Renal cortical epithelial cell (primary cell): ENCODE data around the gene ZDHHC14. TPM values are rescaled to one million over a fixed set of nuclear protein-coding genes. Genes with fewer than 3 reads are reported as not detected.
"Not testable (repeated sequence)": the region's sequence is repeated elsewhere in the genome, so short reads cannot be mapped to it uniquely, and the experiment has no call there.

ENCODE experiments used
- DNase-seq: peaks from one replicate; pipeline ENCODE4 v3.0.0-alpha.2; 2011; ENCODE audit warnings: low read depth
- total RNA-seq: library from RNA; depleted of rRNA; stranded (reverse); fragments of >200 nt; gene quantifications from 2 replicates; pipeline ENCODE4 v1.2.3, GENCODE V29; 2014

The ZDHHC14 gene
- total RNA-seq, 1 donor from 2014 or later = 5.3 TPM

DNA sequence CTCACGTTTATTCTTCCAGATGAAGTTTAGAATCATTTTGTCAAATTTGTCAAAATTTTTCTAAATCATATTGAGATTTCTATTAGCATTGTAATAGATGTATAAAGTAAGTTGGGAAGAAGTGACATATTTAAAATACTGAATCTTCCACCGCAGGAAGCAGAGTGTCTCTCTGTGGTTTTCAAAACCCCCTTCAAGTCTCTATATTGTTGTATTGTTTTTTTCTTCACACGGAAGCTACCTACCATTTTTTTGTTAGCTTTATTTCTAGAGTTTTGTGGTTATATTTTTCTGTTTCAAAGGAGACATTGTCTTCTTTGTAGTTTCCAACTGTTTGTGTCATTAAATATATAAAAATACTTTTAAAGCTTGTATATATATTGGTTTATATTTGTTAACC is 188.6 kb downstream of the ZDHHC14 start:
- no peak for DNase-seq

DNA sequence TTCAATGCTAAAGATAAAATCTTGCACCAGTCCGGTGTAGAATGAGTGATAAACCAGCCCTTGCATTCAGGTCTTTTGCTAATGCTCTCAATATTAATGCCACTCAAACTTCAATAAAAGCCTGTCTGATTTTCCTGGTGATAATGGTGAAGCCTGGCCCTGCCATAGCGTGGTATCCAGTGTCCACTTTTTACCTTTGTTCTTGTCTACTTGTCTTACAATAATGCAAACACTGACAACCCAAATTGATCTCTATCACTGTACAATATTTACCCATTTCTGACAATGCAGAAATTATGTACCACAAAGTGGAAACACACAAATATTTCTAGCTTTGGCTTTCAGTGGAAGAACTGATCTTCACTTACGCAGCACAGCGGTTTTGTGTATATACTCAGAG is 189.1 kb downstream of the ZDHHC14 start:
- no peak for DNase-seq

DNA sequence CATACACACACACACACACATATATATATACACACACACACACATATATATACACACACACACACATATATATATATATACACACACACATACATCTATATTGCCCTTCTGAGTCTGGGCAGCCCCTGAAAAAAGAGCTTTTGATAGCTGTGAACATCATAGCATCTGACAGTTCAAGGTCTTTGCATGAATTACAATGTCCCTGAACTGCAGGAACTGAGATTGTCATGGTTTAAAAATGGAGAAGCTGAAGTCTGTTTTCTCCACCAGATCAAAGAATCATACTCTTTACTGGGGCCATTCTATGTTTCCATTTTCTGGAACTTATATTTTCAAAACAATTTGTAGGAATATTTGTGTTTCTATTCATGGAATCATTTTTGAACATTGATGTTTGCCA is 189.8 kb downstream of the ZDHHC14 start:
- DNase-seq = no peak

- no peak for DNase-seq
Measured at GRCh38 chr6:157571269-157571668, 190.3 kb downstream of the ZDHHC14 start.

DNA sequence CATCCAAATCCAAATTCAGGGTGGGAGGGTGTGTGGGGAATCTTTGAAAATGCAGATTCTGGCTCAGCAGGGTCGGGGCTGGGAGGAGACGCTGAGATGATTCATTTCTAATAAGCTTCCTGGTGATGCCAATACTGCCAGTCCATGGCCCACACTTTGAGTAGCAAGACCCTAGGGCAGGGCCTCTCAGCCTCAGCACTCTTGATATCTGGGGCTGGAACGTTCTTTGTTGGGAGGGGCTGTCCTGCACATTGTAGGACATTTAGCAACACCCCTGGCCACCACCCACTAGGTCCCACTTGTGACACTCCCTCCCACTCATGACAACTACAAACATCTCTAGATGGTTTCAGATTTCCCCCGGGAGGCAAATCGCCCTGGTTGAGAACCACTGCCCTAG is 191.0 kb downstream of the ZDHHC14 start:
- no peak for DNase-seq

DNA sequence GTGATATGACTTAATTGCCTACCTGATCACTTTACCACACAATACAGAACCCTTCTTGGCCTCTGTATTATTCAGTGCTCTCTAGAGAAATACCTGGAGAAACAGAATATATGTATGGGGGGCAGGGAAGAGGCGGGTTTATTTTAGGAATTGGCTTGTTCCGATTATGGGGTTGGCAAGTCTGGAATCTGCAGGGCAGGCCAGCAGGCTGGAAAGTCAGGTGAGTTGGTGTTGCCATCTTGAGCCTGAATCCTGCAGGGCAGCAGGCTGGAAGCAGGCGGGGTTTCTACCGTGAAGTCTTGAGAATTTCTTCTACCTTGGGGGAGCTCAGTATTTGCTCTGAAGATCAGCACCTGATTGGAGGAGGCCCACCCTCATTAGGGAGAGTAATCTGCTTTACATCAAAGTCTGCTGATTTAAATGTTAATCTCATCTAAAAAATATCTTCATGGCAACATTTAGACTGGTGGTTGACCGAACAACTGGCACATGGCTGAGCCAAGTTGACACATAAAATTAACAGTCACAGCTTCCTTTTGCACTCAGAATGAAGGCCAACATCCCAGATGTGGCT is 193.9 kb downstream of the ZDHHC14 start:
- no peak for DNase-seq

GRCh38 chr6:157575436-157576145 is 194.6 kb downstream of the ZDHHC14 start:
- no peak for DNase-seq

- DNase-seq = not testable (repeated sequence)
Measured at GRCh38 chr6:157576991-157577390, 196.0 kb downstream of the ZDHHC14 start.

GRCh38 chr6:157578527-157578926 is 197.5 kb downstream of the ZDHHC14 start:
- DNase-seq = not testable (repeated sequence)

DNA sequence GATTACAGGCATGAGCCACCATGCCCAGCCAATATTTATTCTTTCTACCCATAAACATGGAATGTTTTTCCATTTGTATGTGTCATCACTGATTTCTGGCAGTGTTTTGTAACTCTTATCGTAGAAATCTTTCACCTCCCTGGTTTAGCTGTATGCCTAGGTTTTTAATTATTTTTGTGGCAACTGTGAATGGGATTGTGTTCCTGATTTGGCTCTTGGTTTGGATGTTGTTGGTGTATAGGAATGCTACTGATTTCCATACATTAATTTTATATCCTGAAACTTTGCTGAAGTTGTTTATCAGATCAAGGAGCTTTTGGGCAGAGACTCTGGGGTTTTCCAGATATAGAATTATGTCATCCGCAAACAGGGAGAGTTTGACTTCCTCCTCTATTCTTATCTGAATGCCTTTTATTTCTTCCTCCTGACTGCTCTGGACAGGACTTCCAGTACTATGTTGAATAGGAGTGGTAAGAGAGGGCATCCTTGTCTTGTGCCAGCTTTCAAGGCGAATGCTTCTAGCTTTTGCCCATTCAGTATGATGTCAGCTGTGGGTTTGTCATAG is 198.6 kb downstream of the ZDHHC14 start:
- no peak for DNase-seq

DNA sequence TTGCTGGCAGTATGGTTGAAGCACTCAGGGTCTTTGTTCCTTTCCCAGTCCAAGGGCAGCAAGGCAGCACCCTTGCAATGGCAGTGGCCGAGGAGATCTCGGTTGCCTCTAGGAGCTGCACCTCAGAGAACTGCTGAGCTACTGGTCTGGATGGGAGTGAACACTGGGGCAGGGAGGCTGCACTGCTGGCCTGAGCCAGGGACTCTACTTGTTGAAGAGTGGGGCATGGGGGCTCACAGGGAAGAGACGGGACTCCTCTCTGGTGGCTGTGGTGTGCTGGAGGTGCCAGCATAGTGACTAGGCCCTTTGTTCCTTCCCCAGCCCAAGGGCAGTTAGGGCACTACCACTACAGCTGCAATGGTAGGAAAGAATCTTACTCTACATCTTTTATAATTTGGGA is 203.0 kb downstream of the ZDHHC14 start:
- DNase-seq = no peak

GRCh38 chr6:157585274-157586087 is 204.5 kb downstream of the ZDHHC14 start:
- no peak for DNase-seq

DNA sequence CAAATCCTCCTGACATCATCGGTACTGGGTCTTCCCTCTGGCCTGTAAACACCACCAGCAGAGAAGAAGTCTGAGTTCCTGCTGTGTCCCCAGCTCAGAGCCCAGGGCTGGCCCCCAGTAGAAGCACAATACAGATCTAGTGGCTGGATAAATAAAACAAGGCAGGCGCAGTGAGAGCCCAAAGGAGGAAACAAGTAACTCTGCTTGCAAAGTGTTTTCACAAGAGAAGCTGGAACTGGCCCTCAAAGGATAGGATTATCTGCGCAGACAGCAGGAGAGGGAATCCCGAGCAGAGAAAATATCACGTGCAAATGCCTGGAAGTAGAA is 205.1 kb downstream of the ZDHHC14 start:
- DNase-seq = no peak

DNA sequence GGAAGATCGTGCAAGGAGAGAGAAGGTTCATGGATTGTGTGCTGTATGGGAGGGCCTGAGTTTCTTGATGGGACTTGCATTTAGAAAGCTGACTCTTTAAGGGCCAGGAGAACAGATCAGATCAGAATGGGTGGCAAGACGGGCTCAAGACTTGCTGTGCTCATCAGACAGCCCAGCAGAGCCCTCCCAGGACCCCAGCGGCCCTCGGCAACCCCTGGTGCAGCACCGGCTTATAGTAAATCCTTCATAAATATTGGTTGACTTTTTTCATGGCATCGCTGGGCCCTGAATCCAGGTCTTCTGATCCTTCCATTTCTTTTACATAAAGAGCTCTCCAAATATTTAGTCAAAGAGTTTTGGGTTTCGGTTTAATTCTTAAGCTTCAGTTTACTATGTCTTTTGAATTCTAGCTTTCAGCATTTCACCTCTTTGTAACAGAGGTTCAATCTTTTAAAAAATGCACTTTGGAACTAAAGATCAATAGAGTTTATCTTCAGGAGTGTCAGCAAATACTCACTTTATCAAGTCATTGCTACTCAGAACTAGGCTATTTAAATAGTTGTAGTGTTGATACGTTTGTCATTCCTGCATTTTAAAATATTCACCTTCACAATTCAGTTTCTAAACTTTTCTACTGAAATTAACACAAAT is 205.6 kb downstream of the ZDHHC14 start:
- no peak for DNase-seq

DNA sequence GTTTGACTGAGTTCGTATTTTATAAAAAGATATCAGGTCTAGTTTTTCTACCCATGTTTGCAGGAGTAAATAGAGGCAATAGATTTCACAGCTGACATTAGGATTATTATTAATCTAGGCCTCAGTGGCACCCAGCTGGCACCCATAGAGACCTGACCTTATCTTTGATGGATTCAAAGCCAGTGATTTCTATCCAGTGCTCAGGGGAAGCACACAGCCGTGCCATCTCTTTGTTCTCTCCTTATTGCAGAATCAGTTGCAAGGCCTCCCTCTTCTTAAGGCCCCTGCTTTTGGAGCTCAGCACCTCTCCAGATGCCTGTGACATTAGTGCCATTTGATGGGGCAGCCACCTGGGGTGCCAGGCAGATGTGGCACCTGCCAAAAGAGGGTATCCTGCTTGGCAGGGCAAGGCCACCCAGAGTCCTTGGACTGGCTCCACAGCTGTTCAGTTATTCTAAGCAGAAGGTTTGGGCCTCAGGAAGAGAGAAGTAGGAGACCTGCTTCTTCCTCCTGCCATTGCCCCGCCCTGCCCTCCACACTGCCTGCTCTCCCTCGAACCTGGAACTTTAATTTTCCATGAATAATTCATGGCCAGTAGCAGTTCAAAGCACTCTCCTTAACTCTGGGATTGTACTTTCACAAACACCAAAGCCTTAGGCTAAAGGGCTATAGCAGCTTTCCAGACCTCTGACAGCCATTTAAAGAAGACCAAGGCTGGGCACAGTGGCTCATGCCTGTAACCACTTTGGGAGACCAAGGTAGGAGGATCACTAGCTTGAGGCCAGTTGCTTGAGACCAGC is 206.3 kb downstream of the ZDHHC14 start:
- no peak for DNase-seq

- DNase-seq = not testable (repeated sequence)
Measured at GRCh38 chr6:157590654-157591053, 209.7 kb downstream of the ZDHHC14 start.

DNA sequence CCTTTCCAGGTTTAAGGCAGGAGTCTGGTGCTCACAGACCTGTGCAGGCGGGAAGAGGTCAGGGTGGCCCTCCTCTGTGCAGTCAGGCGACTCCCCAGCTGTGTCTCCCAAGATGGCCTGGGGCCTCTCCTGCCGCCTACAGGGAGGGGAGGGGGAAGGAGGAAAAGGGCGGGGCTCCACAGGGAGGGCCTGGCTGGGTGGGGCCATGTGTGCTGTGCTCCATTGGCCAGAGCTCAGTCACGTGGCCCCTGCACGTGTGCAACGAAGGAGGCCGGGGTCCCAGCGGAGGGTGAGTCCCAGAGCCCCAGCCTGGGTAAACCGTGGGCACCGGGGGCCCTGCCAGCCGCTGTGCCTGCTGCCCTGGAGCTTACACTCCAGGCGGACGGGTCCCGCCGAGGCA is 211.6 kb downstream of the ZDHHC14 start:
- no peak for DNase-seq

- no peak for DNase-seq
Measured at GRCh38 chr6:157592980-157593379, 212.0 kb downstream of the ZDHHC14 start.

GRCh38 chr6:157593596-157593995 is 212.6 kb downstream of the ZDHHC14 start:
- no peak for DNase-seq

DNA sequence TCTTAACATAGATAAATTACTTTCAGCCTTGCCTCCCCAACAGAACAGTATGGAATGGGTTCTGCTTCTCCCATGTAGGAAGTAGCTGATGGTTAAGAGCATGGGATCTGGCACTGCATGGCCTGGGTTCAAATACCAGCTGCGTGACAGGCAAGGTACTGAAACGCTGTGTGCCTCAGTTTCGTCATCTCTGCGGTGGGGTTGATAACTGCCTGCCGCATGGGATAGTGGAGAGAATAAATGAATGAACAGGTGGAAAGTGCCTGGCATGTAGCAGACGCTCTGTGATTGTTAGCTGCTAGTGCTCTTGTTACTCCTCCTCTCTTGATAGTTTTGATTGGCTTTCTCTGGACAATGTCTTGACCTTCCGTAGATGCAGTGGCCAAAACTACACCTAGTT is 213.3 kb downstream of the ZDHHC14 start:
- DNase-seq = no peak

GRCh38 chr6:157595768-157596167 is 214.8 kb downstream of the ZDHHC14 start:
- DNase-seq = no peak
